Activated naive CD8-positive, alpha-beta T cell treated with anti-CD3 and anti-CD28 coated beads, Interleukin-2, amount 50 U/mL, for 24 hours (primary cell): Measurements from ENCODE around the gene SLC18A2.
"Not testable (repeated sequence)": the region's sequence is repeated elsewhere in the genome, so short reads cannot be mapped to it uniquely, and the experiment has no call there.

Experiments used
- ATAC-seq: fragments of 150-1000 bp; cut with Tn5 transposase; one replicate; pipeline ENCODE4 v1.10.0; 2021
- DNase-seq: peaks from one replicate; pipeline ENCODE4 v3.0.0; 2021
- H3K27ac Mint-ChIP-seq: one replicate; pipeline ENCODE4 v1.8.0; 2021; ENCODE audit warnings: mild to moderate bottlenecking, mixed read lengths
- H3K27me3 Mint-ChIP-seq: one replicate; pipeline ENCODE4 v1.8.0; 2021; ENCODE audit warnings: mixed read lengths
- H3K36me3 Mint-ChIP-seq: one replicate; pipeline ENCODE4 v1.8.0; 2021; ENCODE audit warnings: low read depth, mixed read lengths
- H3K4me1 Mint-ChIP-seq: one replicate; pipeline ENCODE4 v1.8.0; 2021; ENCODE audit warnings: mixed read lengths
- H3K4me3 Mint-ChIP-seq: one replicate; pipeline ENCODE4 v1.8.0; 2021; ENCODE audit warnings: mild to moderate bottlenecking, moderate library complexity, mixed read lengths
- H3K9me3 Mint-ChIP-seq: one replicate; pipeline ENCODE4 v1.8.0; 2021; ENCODE audit warnings: mixed read lengths

SLC18A2 gene

GRCh38 chr10:117264782-117265181 lies 23.9 kb downstream of the SLC18A2 start:
- H3K4me3 Mint-ChIP-seq = no peak overlapping the region
- ATAC-seq (no peak), DNase-seq (no peak)
- H3K9me3 Mint-ChIP-seq = no peaks in the 10 kb centered on the region
- peaks cover 28% of the 10 kb centered on the region for H3K27me3 Mint-ChIP-seq
- no peak overlapping the region for H3K27ac Mint-ChIP-seq
- peaks cover 3% of the 10 kb centered on the region for H3K4me1 Mint-ChIP-seq
- H3K36me3 Mint-ChIP-seq = no peaks in the 10 kb centered on the region

GRCh38 chr10:117266400-117266799 lies 25.5 kb downstream of the SLC18A2 start:
- Mint-ChIP-seq H3K9me3 (no peaks in the 10 kb centered on the region), H3K4me1 (no peaks in the 10 kb centered on the region), H3K36me3 (no peaks in the 10 kb centered on the region), H3K27me3 (peaks cover 16% of the 10 kb centered on the region), H3K4me3 (no peak overlapping the region), H3K27ac (no peak overlapping the region)
- ATAC-seq (no peak), DNase-seq (no peak)

- H3K4me3 Mint-ChIP-seq = no peak overlapping the region
- DNase-seq = no peak
- H3K27ac Mint-ChIP-seq = no peak overlapping the region
These were observed 25.9 kb downstream of the SLC18A2 start for GRCh38 chr10:117266812-117267211.

GRCh38 chr10:117268258-117268657 lies 27.3 kb downstream of the SLC18A2 start:
- no peak overlapping the region for H3K4me3 Mint-ChIP-seq
- ATAC-seq = no peak
- H3K4me1 Mint-ChIP-seq = no peaks in the 10 kb centered on the region
- H3K36me3 Mint-ChIP-seq = no peaks in the 10 kb centered on the region
- H3K27ac Mint-ChIP-seq = no peak overlapping the region
- peaks cover 7% of the 10 kb centered on the region for H3K27me3 Mint-ChIP-seq
- H3K9me3 Mint-ChIP-seq = no peaks in the 10 kb centered on the region
- DNase-seq = no peak

More at GRCh38 chr10:117266812-117267211, 25.9 kb downstream of the SLC18A2 start:
- no peaks in the 10 kb centered on the region for H3K4me1 Mint-ChIP-seq
- no peaks in the 10 kb centered on the region for H3K36me3 Mint-ChIP-seq
- no peaks in the 10 kb centered on the region for H3K9me3 Mint-ChIP-seq
- ATAC-seq = no peak
- peaks cover 13% of the 10 kb centered on the region for H3K27me3 Mint-ChIP-seq

GRCh38 chr10:117268907-117269306 lies 28.0 kb downstream of the SLC18A2 start:
- H3K9me3 Mint-ChIP-seq = no peaks in the 10 kb centered on the region
- no peak overlapping the region for H3K27ac Mint-ChIP-seq
- H3K36me3 Mint-ChIP-seq = no peaks in the 10 kb centered on the region
- H3K4me3 Mint-ChIP-seq = no peak overlapping the region
- ATAC-seq = no peak
- H3K27me3 Mint-ChIP-seq = peaks cover 7% of the 10 kb centered on the region
- H3K4me1 Mint-ChIP-seq = no peaks in the 10 kb centered on the region
- no peak for DNase-seq

GRCh38 chr10:117271427-117271826 lies 30.5 kb downstream of the SLC18A2 start:
- ATAC-seq (no peak), DNase-seq (no peak)
- Mint-ChIP-seq H3K36me3 (no peaks in the 10 kb centered on the region), H3K27ac (no peak overlapping the region), H3K27me3 (peaks cover 3% of the 10 kb centered on the region), H3K9me3 (no peaks in the 10 kb centered on the region), H3K4me1 (no peaks in the 10 kb centered on the region), H3K4me3 (no peak overlapping the region)

- DNase-seq (no peak), ATAC-seq (no peak)
- H3K4me3 Mint-ChIP-seq = no peak overlapping the region
- H3K36me3 Mint-ChIP-seq = peaks cover 2% of the 10 kb centered on the region
- H3K27ac Mint-ChIP-seq = no peak overlapping the region
- peaks cover 3% of the 10 kb centered on the region for H3K27me3 Mint-ChIP-seq
- no peaks in the 10 kb centered on the region for H3K9me3 Mint-ChIP-seq
- H3K4me1 Mint-ChIP-seq = peaks cover 1% of the 10 kb centered on the region
These were observed 31.5 kb downstream of the SLC18A2 start for GRCh38 chr10:117272195-117273076.

- H3K4me1 Mint-ChIP-seq = peaks cover 1% of the 10 kb centered on the region
- no peaks in the 10 kb centered on the region for H3K9me3 Mint-ChIP-seq
- no peak overlapping the region for H3K27ac Mint-ChIP-seq
- no peak for DNase-seq
- peaks cover 2% of the 10 kb centered on the region for H3K27me3 Mint-ChIP-seq
- ATAC-seq = no peak
- H3K4me3 Mint-ChIP-seq = no peak overlapping the region
- peaks cover 2% of the 10 kb centered on the region for H3K36me3 Mint-ChIP-seq
These were observed 33.1 kb downstream of the SLC18A2 start for GRCh38 chr10:117273980-117274379.

- H3K36me3 Mint-ChIP-seq = peaks cover 2% of the 10 kb centered on the region
- no peak overlapping the region for H3K27ac Mint-ChIP-seq
- no peaks in the 10 kb centered on the region for H3K9me3 Mint-ChIP-seq
- ATAC-seq = no peak
- no peak for DNase-seq
- H3K4me1 Mint-ChIP-seq = peaks cover 1% of the 10 kb centered on the region
- H3K4me3 Mint-ChIP-seq = no peak overlapping the region
- H3K27me3 Mint-ChIP-seq = no peaks in the 10 kb centered on the region
These were observed 33.6 kb downstream of the SLC18A2 start for GRCh38 chr10:117274509-117274908.

GRCh38 chr10:117275121-117275520 lies 34.2 kb downstream of the SLC18A2 start:
- no peak for ATAC-seq

GRCh38 chr10:117277675-117278074 lies 36.8 kb downstream of the SLC18A2 start:
- peaks cover 5% of the 10 kb centered on the region for H3K36me3 Mint-ChIP-seq

More at GRCh38 chr10:117275121-117275520, 34.2 kb downstream of the SLC18A2 start:
- Mint-ChIP-seq H3K4me1 (peaks cover 1% of the 10 kb centered on the region), H3K36me3 (peaks cover 2% of the 10 kb centered on the region), H3K27me3 (no peaks in the 10 kb centered on the region), H3K4me3 (no peak overlapping the region), H3K27ac (no peak overlapping the region), H3K9me3 (no peaks in the 10 kb centered on the region)
- DNase-seq = no peak

GRCh38 chr10:117284716-117285494 lies 44.0 kb downstream of the SLC18A2 start:
- no peaks in the 10 kb centered on the region for H3K9me3 Mint-ChIP-seq
- H3K4me3 Mint-ChIP-seq = no peak overlapping the region
- H3K27me3 Mint-ChIP-seq = no peaks in the 10 kb centered on the region
- peaks cover 30% of the 10 kb centered on the region for H3K36me3 Mint-ChIP-seq
- ATAC-seq (no peak), DNase-seq (no peak)
- H3K27ac Mint-ChIP-seq = no peak overlapping the region
- peaks cover 4% of the 10 kb centered on the region for H3K4me1 Mint-ChIP-seq

More at GRCh38 chr10:117277675-117278074, 36.8 kb downstream of the SLC18A2 start:
- no peak overlapping the region for H3K27ac Mint-ChIP-seq
- DNase-seq (no peak), ATAC-seq (no peak)
- no peaks in the 10 kb centered on the region for H3K9me3 Mint-ChIP-seq
- H3K27me3 Mint-ChIP-seq = no peaks in the 10 kb centered on the region
- no peak overlapping the region for H3K4me3 Mint-ChIP-seq
- peaks cover 1% of the 10 kb centered on the region for H3K4me1 Mint-ChIP-seq

- not testable (repeated sequence) for ATAC-seq, H3K4me1 Mint-ChIP-seq, H3K27ac Mint-ChIP-seq, H3K4me3 Mint-ChIP-seq, H3K27me3 Mint-ChIP-seq, DNase-seq, H3K9me3 Mint-ChIP-seq
- H3K36me3 Mint-ChIP-seq = peaks cover 19% of the 10 kb centered on the region
These were observed 50.0 kb downstream of the SLC18A2 start for GRCh38 chr10:117290872-117291271.

- H3K9me3 Mint-ChIP-seq = no peaks in the 10 kb centered on the region
- DNase-seq (no peak), ATAC-seq (no peak)
- H3K4me3 Mint-ChIP-seq = no peak overlapping the region
- H3K27me3 Mint-ChIP-seq = no peaks in the 10 kb centered on the region
- H3K27ac Mint-ChIP-seq = no peak overlapping the region
- H3K36me3 Mint-ChIP-seq = peaks cover 18% of the 10 kb centered on the region
- peaks cover 3% of the 10 kb centered on the region for H3K4me1 Mint-ChIP-seq
These were observed 53.2 kb downstream of the SLC18A2 start for GRCh38 chr10:117294039-117294645.
